Suprapubic skin (tissue), 3 donors: Measurements from ENCODE around the gene RUFY1.
"Not testable (repeated sequence)": the region's sequence is repeated elsewhere in the genome, so short reads cannot be mapped to it uniquely, and the experiment has no call there.

Source experiments
- CTCF ChIP-seq, 2 donors: fragments of 200-600 bp in 1 of 2; fragments of 450-650 bp in 1 of 2; sonication (generic) in 1 of 2; IDR thresholded peaks; one replicate each; pipeline ENCODE4 v1.5.1; 2016 to 2019; ENCODE audit warnings: antibody characterized with exemption in 2 of 2, mild to moderate bottlenecking in 1 of 2, moderate library complexity in 1 of 2
- EP300 ChIP-seq: sonication (generic); formaldehyde crosslinking; IDR thresholded peaks from one replicate; pipeline ENCODE4 v1.6.1; 2017; ENCODE audit warnings: antibody characterized with exemption
- POLR2A ChIP-seq, 2 donors: fragments of 450-650 bp; IDR thresholded peaks; one replicate each; pipeline ENCODE4 v1.6.1; 2017; ENCODE audit warnings: antibody characterized with exemption in 2 of 2, mild to moderate bottlenecking in 2 of 2, moderate library complexity in 2 of 2

GRCh38 chr5:179519416-179520070, 30.8 kb upstream of the RUFY1 start:
- not testable (repeated sequence) for TF ChIP-seq POLR2A (IDR thresholded peaks at IDR 0.05); CTCF (IDR thresholded peaks at IDR 0.05); EP300
